Suppressor macrophage treated with lipopolysaccharide for 4 hours (primary cell): ENCODE data around the gene STIM2.

ENCODE experiments used
- DNase-seq: peaks from one replicate; pipeline ENCODE4 v3.0.0-alpha.2; 2020

The STIM2 gene

DNA sequence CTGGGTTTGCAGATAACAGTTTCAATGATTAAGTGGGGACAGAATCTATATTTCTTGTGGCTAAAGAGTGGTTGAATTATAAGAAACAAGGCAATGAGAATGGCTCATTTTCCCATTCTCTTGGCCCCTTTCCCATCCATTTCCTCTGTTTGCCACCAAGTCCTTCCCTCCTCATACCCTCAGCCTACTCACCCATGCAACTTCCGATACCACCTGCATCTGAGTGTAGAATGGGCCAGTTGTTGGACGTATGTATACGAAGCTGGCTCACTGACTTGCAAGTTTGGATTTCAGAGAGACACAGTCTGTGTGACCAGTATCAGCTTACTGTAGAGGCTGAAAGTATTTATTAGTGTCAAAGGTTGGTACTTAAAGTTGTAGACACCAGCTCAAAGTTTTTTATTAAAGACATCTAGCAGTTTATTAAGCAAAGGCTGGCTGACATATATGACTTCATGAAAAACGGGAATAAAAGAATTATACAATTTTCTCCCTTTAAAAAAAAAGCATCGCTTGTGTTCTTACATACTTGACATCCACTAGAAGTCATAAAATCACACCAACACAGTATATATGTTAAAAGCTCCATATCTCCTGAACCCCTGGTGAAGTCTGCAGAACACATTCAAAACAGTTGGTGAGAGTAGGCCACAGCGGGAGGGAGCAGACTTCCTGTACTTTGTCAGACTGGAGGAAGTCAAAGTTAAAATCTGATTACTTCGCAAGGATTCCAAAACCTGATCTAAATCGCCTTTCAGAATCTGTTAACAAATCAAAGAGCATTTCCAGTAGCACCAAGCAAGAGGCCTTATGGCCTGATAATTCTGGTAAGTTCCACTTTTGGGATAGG is 22.4 kb upstream of the STIM2 start:
- DNase-seq: no peak

DNA sequence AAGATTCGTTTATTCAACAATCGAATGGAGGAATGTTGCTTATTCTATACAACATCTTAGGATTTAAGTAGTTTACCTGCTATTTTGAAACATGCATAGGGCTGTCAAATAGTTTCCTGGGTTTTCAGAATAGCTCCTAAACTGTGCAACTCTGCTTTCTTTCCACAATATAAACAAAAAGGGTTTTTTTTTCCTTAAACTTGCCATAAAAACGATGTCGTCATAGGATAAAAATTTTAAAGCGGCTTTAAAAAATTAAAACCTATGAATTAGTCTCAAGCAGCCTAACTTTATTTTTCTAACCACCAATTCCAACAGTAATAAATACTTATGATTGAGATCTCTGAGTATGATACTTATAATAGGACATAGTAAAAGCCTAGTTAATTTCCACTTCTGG is 21.6 kb upstream of the STIM2 start:
- DNase-seq: no peak

DNA sequence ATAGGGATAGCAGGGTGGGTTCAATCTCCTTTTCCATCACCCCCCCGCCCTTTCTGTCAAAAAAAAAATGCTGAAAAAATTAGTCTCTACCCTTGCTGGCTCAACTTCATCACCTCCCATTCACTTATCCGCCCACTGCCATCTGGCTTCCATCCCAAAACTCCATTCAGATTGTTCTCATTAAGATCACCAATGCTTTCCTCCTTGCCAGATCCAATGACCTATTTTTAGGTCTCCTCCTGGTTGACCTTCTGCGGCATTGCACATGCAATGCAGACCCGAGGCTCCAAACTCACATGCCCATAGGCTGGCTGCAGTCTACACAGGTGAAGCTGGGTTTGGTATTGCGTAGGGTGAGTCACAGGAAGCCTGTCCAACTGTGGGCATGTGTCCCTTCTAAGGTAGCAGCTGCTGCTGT is 21.1 kb upstream of the STIM2 start:
- no peak for DNase-seq

DNA sequence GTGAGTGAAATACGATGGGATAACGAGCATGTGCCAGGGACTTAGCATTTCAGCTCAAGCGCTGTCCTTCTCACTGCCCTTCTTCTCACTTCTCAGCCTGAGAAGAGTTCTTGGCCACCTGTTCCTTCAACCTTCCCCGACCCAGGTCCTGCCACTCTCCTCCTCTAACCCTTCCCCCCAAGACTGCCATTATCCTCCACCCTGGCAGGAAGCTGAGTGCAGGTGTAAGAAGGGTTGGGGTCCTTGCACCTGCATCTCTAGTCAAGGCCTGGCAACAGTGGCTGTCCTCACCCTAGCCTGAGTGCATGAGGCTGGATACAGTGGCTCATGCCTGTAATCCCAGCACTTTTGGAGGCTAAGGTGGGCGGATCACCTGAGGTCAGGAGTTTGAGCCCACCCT is 19.9 kb upstream of the STIM2 start:
- DNase-seq: no peak

DNA sequence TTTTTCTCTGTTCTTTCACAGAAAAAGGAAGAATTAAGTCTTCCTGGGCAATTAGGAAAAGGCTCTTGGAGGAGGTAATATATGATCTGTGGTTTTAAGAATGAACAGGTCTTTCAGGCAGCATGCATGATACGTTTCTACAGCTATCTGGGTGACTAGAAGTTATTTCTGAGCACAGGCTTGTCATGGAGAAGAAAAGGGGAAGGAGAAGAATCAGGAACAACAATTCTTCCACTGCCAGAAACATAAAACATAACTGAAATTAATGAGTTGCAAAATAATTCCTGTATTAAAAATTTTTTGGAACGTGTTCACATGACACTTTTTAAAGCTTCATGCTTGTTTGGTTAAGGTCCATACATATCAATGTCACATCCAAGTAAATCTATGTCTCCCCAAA is 17.7 kb upstream of the STIM2 start:
- peak; percentile 53 for DNase-seq

DNA sequence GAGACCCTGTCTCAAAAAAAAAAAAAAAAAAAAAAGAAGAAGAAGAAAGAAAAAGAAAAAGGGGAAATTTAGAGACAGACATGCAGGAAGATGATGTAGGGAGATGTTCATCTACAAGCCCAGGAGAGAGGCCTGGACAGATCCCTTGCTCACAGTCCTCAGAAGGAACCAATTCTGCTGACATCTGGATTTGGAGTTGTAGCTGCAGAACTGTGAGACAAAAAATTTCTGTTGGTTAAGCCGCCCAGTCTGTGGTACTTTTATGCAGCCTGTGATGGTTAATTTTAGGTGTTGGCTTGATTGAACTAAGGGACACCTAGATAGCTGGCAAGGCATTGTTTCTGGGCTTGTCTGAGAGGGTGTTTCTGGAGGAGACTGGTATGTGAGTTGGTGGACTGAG is 10.1 kb upstream of the STIM2 start:
- no peak for DNase-seq

DNA sequence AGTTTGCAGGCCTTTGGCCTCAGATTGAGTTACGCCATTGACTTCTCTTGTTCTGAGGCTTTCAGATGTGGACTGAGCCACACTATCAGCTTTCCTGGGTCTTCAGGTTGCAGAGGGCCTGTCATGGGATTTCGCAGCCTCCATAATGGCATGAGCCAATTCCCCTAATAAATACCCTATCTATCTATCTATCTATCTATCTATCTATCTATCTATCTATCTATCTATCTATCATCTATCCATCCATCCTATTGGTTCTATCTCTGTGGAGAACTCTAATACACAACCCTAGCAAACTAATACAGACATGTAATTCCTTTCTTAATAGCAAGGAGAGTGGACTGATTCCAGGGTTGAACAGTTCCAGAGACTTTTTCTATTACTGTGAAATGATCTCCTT is 9.5 kb upstream of the STIM2 start:
- DNase-seq: no peak

DNA sequence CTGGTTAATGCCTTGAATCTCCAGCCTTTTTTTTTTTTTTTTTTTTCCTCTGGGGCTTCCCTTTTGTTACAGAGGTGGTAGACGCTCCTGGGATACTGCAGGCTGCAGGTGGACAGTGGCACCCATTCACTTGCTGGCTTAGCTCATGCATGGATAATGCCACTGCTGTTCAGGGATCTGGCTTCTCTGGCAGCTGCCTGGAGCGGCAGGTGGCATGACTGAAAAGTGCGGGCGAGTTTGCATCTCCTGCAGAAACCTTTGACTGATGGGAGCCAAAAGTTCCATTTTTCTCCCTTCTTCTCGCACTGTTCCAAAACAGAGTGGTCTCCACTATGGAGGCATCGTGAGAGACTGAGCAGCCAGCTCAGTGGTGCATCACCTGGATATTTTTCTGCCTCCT is 5.9 kb upstream of the STIM2 start:
- DNase-seq: no peak

DNA sequence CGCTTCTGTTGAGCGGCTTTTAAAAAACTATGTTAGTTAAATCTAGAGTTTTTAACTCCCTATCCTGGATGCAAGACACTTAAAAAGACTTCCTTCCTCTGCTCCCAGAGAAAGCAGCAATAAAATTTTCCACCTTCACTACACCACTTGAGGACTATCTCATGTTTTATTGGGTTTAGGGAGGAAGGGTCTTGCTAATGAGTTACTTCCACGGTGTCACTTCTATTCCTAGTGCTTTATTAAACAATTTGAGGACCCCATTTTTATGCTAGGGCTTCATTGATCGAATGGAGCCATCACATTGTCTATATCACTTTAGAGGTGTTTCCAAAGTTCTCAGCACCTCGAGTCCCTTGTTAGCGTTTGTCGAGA is 3.7 kb upstream of the STIM2 start:
- DNase-seq: no peak

DNA sequence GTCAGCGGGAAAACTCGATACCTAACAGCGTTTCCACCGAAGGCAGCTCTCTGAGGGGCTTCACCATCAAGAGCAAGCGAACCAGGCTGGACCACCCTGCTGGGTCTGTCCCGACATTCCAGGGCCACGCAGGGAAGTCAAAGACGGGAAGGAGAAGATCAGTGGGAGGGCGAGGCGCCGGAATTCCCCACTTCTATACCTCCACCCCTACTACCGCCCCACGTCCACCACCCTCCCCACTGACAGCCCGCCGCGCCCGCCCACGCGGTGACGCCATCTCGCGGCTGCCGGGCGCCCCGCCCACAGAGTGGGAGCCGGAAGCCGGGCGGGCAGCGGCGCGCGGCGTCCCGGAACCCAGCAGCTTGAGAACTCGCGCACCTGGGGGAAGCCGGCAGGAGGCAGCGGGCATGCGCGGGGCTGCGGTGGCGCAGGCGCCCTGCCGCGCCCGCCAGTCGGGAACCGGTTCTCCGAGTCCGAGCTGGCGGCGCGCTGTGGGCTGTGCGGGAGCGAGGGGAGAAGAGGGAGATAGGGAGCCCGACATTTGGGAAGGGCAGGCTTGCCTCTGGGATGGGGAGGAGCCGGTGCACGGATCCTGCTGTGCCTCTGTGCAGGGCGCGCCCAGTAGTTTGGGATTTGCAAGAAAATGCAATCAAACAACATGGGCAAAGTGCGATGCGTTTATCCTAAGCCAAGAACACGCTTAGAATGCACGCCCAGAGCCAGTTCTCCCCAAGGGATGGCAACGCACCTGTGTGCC is 3.2 kb upstream of the STIM2 start:
- DNase-seq: peak; percentile 94

DNA sequence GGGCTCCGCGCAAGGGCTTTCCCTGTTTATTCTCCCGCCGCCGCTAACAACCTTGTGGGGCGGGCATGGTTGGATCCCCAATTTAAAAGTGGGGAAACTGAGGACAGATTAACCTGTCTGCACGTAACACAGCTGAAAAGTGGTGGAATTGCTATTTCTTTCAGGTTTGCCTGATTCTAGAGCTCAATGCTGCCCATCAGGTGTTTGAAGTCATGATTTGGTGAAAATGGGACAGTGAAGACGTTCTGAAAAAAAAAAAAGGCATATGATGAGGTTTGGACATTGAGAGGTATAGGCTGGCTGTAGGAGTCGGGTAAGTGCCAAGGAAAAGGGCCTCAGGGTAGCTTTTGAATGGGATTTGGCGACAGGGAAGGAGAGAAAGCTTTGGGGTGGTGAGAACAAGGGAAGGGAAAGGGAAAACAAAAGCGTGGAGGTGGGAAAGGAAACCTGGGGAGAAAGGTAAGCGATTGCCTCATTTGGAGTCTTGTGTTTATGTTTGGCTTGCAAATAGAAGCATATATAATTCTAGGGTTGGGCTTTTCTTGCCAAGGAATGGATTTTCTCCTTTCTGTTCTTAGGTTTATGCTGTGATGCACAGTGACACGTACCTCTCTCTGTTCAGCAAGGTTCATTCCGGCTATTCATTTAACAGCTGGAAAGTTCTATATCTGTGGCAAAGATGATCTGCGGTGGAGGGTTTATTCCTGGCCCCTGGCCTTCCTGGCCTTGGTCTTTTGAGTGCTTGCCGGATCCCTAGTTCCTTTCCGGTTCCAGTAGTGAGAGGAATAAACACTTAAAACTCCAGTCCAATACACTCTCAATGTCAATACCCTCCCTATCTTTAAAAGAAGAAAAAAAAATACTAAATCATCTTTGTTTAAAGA is 2.4 kb upstream of the STIM2 start:
- no peak for DNase-seq

DNA sequence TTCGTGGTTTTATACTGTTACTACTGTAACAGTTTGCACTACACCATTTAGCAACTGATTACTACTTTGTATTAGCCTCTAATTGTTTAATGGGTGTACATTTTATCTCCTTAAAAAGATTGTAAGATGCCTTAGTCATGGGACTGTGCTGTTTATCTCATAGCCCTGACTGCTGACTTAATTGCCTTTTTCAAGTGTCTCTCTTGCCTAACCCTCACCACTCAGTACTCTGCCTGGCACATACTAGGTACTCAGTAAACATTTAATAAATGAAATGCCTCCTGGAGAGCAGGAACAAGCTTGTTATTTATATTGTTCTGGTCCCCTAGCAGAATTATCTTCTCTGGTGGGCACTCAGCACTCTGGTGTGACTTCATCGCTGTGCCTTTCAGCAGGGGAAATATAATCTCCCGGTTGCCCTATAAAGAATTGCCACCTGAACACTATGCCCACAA is 1.7 kb upstream of the STIM2 start:
- peak; percentile 39 for DNase-seq

DNA sequence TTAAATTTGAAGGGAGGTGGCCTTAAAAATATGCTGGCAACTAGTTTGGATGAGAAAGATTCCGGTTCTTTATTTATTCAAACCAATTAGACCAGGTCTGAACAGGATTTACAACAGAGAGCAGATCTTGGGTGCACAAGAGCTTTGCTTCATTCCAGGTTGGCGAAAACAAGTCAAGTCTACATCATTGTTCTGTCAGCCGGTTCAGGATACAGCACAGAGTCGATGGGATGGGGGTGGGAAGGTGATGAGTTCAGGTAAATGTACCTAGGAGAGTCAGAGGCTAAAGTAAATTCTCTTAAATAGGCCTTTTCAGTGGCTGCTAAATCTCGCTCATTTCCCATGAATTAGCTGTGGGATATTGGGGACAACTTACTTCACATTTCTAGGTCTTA is 882 bp upstream of the STIM2 start:
- DNase-seq: no peak

DNA sequence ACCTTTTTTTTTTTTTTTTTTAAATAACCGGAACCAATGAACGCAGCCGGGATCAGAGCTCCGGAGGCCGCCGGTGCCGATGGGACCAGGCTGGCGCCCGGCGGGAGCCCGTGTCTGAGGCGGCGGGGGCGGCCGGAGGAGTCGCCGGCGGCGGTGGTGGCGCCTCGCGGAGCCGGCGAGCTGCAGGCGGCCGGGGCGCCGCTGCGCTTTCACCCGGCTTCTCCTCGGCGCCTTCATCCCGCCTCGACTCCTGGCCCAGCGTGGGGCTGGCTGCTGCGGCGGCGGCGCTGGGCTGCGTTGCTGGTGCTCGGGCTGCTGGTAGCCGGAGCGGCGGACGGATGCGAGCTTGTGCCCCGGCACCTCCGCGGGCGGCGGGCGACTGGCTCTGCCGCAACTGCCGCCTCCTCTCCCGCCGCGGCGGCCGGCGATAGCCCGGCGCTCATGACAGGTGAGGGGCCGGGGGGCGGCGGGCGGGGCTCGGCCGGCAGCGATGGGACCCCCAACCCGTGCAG is 337 bp downstream of the STIM2 start:
- DNase-seq: no peak

DNA sequence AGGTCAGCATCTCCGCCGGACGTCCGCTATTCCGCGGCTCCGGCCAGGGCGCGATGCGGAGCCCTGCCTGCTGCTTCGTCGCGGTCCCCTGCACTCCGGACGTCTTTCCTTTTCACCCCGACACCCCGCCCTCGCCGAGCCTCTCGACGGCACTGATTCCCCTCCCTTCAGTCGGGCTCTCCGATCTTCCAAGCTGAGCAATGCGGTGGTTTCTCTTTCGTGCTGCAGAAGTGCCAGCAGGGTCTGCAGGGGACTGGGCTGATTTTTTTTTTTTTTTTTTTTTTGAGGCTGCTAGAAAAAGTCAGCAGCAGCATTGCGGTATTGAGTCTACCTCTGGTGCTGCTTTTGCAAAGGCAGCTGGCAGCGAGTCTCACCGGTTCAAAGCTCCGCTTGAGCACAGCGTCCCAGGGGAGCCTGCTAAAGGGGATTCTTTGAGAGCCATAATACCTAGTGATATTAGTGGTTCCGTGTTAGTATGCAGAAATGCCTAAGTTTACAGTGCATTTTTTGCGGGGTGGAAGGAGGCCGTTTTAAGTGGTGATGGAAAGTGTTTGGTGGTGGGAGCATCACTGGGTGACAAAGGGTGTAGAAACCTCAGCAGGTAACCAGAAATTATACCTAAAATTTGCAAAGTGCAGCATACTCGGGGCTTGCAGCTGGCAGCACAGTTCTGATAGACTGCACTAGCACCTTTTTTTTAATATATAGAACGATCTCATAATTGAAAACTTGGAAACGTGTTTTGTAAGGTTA is 969 bp downstream of the STIM2 start:
- DNase-seq: peak; percentile 79

DNA sequence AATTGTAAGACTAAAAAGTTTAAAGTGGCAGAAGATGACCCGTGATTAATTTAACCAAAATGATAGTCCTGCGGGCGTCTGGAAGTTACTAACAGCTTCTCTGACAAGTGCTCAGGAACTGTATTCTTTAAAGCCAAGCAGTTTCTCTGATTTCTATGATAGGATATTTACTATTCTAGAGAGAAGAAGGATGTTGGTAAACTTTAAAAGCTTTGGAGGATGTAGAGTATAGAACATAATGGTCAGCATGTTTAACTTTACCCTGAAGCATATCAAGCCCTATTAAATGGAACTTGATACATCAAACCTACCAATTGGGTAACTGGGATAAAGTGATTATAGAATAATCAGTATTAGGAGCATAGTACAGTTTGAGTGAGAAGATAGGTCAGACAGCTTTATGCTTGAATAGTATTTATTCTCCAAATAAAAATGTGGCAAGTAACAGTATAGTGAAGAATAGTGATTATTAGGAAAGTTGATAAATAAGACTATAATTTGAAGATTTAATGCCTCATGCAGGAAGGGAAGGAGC is 1.8 kb downstream of the STIM2 start:
- no peak for DNase-seq

DNA sequence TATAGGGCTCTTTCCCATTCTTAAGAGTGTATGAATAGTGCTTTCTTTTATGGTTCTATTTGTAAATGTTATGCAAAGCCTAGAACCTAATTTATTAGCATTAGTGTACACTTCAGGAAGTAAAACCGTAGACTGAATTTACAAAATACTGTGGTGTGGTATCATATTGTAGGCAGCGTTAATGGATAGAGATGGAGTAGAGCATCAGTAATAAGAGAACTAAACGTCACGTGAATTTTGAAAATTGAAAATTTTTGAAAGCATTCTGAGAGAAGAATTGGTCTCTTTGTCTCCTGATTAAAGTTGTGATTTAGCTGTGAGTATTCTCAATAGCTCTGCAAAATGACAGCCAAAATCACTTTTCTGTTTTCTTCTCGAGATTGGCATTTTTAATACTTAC is 2.9 kb downstream of the STIM2 start:
- DNase-seq: no peak

DNA sequence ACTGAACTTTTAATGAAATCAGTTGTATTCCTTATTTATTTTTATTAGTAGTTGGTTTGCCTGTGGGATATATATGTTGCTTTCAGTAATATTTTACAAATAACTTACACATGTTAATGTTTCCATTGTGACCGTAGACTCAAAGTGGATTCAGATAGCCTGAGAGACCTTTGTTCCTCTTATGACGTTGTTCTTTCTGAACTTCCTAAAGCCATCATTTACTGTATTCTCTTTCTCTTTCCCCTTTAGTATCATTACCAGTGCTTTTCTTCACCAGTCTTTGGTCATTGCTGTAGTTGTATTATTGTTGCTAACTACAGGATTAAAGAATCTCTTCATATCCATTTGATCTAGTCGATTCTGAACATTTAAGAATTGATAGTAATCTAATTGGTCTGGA is 4.3 kb downstream of the STIM2 start:
- DNase-seq: peak; percentile 72

DNA sequence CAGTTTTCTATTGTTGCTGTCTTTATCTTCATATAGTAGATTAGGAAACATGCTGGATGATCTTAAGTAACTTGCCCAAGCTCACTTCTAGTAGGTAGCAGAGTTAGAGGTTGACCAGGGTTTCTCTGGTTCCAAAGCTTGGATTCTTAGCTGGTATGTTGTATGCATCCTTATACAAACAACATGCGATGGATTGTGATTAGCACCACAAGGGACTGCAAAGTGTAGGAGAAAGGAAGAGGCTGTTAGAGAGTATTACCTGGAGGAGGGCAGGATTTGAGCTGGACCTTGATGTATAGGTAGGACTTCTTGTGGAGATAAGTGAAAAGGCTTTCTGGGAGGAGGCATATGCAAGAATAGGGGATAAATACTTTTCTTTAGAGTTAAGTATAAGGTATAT is 5.6 kb downstream of the STIM2 start:
- DNase-seq: no peak

DNA sequence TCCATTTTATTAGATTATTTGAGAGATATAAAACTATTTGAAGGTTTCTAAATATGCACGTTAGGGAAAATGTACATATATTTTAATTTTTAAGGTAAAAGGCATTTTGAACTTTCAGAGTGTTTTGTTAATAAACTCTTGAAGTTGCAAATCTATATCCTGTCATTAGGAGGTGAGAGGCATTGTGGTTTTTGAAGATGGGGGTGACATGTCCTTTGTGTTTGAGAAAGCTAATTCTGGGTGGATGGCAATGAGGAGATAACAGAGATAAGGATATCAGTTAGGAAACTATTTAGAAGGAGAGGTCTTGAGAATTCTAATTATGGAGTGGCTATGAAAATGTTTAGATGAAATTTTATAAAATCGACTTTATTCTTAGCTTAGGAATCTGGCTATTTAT is 6.1 kb downstream of the STIM2 start:
- no peak for DNase-seq

DNA sequence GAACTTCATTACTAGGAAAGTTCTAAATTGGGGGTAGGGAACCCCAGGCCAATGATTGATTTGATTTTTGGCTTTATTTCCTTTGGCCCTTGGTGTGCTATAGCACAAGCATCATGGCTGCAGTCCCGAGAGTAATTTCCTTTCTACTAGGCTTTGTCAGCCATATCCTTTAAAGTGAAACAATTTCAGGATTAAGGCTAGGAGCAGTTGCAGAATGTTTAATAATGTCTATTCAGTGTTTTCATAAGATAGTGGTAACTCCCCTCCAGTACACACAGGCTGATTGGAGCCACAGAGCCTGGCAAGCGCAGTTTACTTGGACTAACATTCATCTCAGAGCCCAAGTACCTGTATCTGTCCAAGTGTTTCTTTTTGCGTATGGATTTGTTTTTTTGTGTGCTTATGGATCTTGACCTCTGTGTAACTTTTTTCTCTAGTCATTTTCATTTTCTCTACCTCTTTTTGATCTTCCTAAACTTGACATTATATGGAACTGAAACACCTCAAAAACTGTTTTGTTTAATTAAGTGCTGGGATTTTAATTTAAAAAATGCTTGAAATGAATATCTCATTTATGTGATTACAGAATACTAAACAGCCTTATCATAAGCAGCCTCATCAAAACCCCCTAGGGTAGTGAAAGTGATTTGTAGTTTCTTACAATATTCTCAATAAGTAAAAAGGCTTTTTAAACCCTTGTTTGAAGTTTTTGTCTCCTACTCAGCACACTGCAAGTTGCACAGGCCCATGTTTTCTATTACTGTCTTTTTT is 7.5 kb downstream of the STIM2 start:
- no peak for DNase-seq
